Measurements from ENCODE around the gene ACOT7. TPM values are rescaled to one million over a fixed set of nuclear protein-coding genes. Genes with fewer than 3 reads are reported as not detected.
A peak's percentile ranks its signal among the peaks of the same experiment; 100 is the strongest.

Gene ACOT7
- total and polyA plus RNA-seq, 2 donors from 2014 or later, result 23.0 to 135 TPM

DNA sequence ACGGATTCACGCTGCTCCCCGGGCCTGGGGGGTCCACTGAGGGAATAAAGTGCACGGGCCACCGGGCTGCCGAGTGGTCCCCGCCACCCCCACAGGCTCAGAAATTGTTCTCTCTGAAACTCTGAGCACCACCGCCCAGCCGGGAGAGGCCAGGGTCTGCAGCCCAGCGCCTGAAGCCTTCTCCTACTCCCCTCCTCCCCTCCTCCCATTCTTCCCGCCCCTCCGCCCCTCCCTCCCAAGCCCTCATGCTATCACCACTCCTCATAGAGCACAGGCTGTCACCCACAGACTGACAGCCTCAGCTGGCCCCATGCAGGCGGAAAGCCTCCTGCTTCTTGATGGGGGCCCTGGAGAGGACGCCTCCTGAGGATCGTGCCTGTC, 132.0 kb downstream of the ACOT7 start:
- DNase-seq (peak in 2 of 5 donors; percentile 57 to 72), FAIRE-seq (no peak)
- intact Hi-C loops (cut with DNase I), result no loop called here
- Histone ChIP-seq H3K9me3 (ENCODE audit: control insufficient read depth in 2 of 3, insufficient read depth in 1 of 3, low read length in 3 of 3) (no peaks in the 10 kb centered on the region), H3K27ac (ENCODE audit: low read depth in 2 of 2, low read length in 2 of 2) (no peak overlapping the region), H3K4me3 (ENCODE audit: low read length in 3 of 3) (no peak overlapping the region), H3K36me3 (ENCODE audit: control insufficient read depth in 2 of 3, insufficient read depth in 3 of 3, low read length in 3 of 3) (no peaks in the 10 kb centered on the region), H3K27me3 (ENCODE audit: control insufficient read depth, insufficient read depth, low read length) (no peaks in the 10 kb centered on the region), H3K9ac (ENCODE audit: low read length in 3 of 3) (no peak overlapping the region), H3K4me1 (ENCODE audit: control insufficient read depth in 2 of 3, insufficient read depth in 2 of 3, low read depth in 1 of 3, low read length in 3 of 3) (peaks cover 0 to 7% (median 2%) of the 10 kb centered on the region in 3 donors)
- TF ChIP-seq, protein P1, sequence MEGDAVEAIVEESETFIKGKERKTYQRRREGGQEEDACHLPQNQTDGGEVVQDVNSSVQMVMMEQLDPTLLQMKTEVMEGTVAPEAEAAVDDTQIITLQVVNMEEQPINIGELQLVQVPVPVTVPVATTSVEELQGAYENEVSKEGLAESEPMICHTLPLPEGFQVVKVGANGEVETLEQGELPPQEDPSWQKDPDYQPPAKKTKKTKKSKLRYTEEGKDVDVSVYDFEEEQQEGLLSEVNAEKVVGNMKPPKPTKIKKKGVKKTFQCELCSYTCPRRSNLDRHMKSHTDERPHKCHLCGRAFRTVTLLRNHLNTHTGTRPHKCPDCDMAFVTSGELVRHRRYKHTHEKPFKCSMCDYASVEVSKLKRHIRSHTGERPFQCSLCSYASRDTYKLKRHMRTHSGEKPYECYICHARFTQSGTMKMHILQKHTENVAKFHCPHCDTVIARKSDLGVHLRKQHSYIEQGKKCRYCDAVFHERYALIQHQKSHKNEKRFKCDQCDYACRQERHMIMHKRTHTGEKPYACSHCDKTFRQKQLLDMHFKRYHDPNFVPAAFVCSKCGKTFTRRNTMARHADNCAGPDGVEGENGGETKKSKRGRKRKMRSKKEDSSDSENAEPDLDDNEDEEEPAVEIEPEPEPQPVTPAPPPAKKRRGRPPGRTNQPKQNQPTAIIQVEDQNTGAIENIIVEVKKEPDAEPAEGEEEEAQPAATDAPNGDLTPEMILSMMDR (IDR thresholded peaks at IDR 0.05; ENCODE audit: borderline replicate concordance, extremely low read depth, insufficient read depth), result no peak

- DNase-seq, result peak in 1 of 5 donors; percentile 77
- Histone ChIP-seq H3K9me3 (ENCODE audit: control insufficient read depth in 2 of 3, insufficient read depth in 1 of 3, low read length in 3 of 3) (no peaks in the 10 kb centered on the region), H3K36me3 (ENCODE audit: control insufficient read depth in 2 of 3, insufficient read depth in 3 of 3, low read length in 3 of 3) (no peaks in the 10 kb centered on the region), H3K27me3 (ENCODE audit: control insufficient read depth, insufficient read depth, low read length) (no peaks in the 10 kb centered on the region), H3K9ac (ENCODE audit: low read length in 3 of 3) (no peak within 1 kb of the TSS), H3K4me3 (ENCODE audit: low read length in 3 of 3) (peak within 1 kb of the TSS in 1 of 3 donors; percentile 13), H3K27ac (ENCODE audit: low read depth in 2 of 2, low read length in 2 of 2) (no peak within 1 kb of the TSS), H3K4me1 (ENCODE audit: control insufficient read depth in 2 of 3, insufficient read depth in 2 of 3, low read depth in 1 of 3, low read length in 3 of 3) (peaks cover 0 to 7% (median 2%) of the 10 kb centered on the region in 3 donors)
- TF ChIP-seq, protein P1 (IDR thresholded peaks at IDR 0.05; ENCODE audit: borderline replicate concordance, extremely low read depth, insufficient read depth), result no peak
- FAIRE-seq, result no peak
- intact Hi-C loops (cut with DNase I), result no loop called here
These were observed 132.5 kb downstream of the ACOT7 start, which contains the start of gene GPR153 for GRCh38 chr1:6260961-6261614. GPR153 (minus strand) TSS chr1:6261098; CDS start chr1:6254905, 6,193 bp downstream.

GRCh38 chr1:6260433-6260934, 133.1 kb downstream of the ACOT7 start:
- no peak overlapping the region for H3K9ac ChIP-seq (ENCODE audit: low read length in 3 of 3)
- TF ChIP-seq, protein P1 (IDR thresholded peaks at IDR 0.05; ENCODE audit: borderline replicate concordance, extremely low read depth, insufficient read depth), result no peak
- no peak overlapping the region for H3K27ac ChIP-seq (ENCODE audit: low read depth in 2 of 2, low read length in 2 of 2)
- no peak for FAIRE-seq
- peak in 1 of 5 donors; percentile 79 for DNase-seq
- intact Hi-C loops (cut with DNase I), result no loop called here
- H3K4me3 ChIP-seq (ENCODE audit: low read length in 3 of 3), result peak overlapping the region in 1 of 3 donors; percentile 13
- peaks cover 0 to 7% (median 2%) of the 10 kb centered on the region in 3 donors for H3K4me1 ChIP-seq (ENCODE audit: control insufficient read depth in 2 of 3, insufficient read depth in 2 of 3, low read depth in 1 of 3, low read length in 3 of 3)
- no peaks in the 10 kb centered on the region for H3K9me3 ChIP-seq (ENCODE audit: control insufficient read depth in 2 of 3, insufficient read depth in 1 of 3, low read length in 3 of 3)
- no peaks in the 10 kb centered on the region for H3K36me3 ChIP-seq (ENCODE audit: control insufficient read depth in 2 of 3, insufficient read depth in 3 of 3, low read length in 3 of 3)
- H3K27me3 ChIP-seq (ENCODE audit: control insufficient read depth, insufficient read depth, low read length), result no peaks in the 10 kb centered on the region

All from kidney (tissue), 14 donors.